OCI-LY1 (cell line): ENCODE results near the gene CKS2.

ENCODE experiments used
- H2AFZ ChIP-seq: fragments of 200-600 bp; sonication (generic), shearing (Covaris generic); 2 replicates; pipeline ENCODE4 v1.6.0; 2014; ENCODE audit warnings: antibody characterized with exemption, mild to moderate bottlenecking, low read length
- H3F3A ChIP-seq: fragments of 200-600 bp; sonication (generic), shearing (Covaris generic); 2 replicates; pipeline ENCODE4 v1.6.0; 2014; ENCODE audit warnings: mild to moderate bottlenecking, antibody characterized with exemption, low read length, moderate library complexity; ENCODE audit not compliant: insufficient read depth
- H3K27ac ChIP-seq: fragments of 200-600 bp; sonication (generic); 2 replicates; pipeline ENCODE4 v1.5.1; 2014; ENCODE audit warnings: low read length, mixed run types, mild to moderate bottlenecking, low read depth; ENCODE audit not compliant: poor library complexity, severe bottlenecking
- H3K27me3 ChIP-seq: fragments of 200-600 bp; sonication (generic); 2 replicates; pipeline ENCODE4 v1.6.0; 2014; ENCODE audit warnings: antibody characterized with exemption, mild to moderate bottlenecking, low read length, moderate library complexity; ENCODE audit not compliant: insufficient read depth
- H3K36me3 ChIP-seq: fragments of 200-600 bp; sonication (generic); 2 replicates; pipeline ENCODE4 v1.6.1; 2014; ENCODE audit warnings: mild to moderate bottlenecking, antibody characterized with exemption, low read length, moderate library complexity, mixed read lengths; ENCODE audit not compliant: insufficient read depth
- H3K4me1 ChIP-seq: fragments of 200-600 bp; sonication (generic); 2 replicates; pipeline ENCODE4 v1.5.1; 2014; ENCODE audit warnings: mild to moderate bottlenecking, low read length, moderate library complexity; ENCODE audit not compliant: insufficient read depth, severe bottlenecking
- H3K4me2 ChIP-seq: fragments of 200-600 bp; sonication (generic), shearing (Covaris generic); 2 replicates; pipeline ENCODE4 v1.6.1; 2014; ENCODE audit warnings: low read length
- H3K4me3 ChIP-seq: fragments of 200-600 bp; sonication (generic); 2 replicates; pipeline ENCODE4 v1.5.1; 2014; ENCODE audit warnings: low read length, low read depth, mild to moderate bottlenecking, mixed read lengths; ENCODE audit not compliant: poor library complexity, severe bottlenecking
- H3K79me2 ChIP-seq: fragments of 200-600 bp; shearing (Covaris generic); 2 replicates; pipeline ENCODE4 v1.6.1; 2016; ENCODE audit warnings: mixed run types, low read length, mixed read lengths; ENCODE audit not compliant: insufficient read depth
- H3K9ac ChIP-seq: fragments of 200-600 bp; sonication (generic), shearing (Covaris generic); 2 replicates; pipeline ENCODE4 v1.6.1; 2014; ENCODE audit warnings: mild to moderate bottlenecking, low read length, mixed read lengths
- H3K9me2 ChIP-seq: fragments of 200-600 bp; sonication (generic), shearing (Covaris generic); 2 replicates; pipeline ENCODE4 v1.6.1; 2014; ENCODE audit warnings: low read depth, mild to moderate bottlenecking, low read length, mixed read lengths
- H3K9me3 ChIP-seq: fragments of 200-600 bp; shearing (Covaris generic); 2 replicates; pipeline ENCODE4 v1.6.1; 2014; ENCODE audit warnings: low read length, mixed read lengths
- H4K20me1 ChIP-seq: fragments of 200-600 bp; sonication (generic), shearing (Covaris generic); 2 replicates; pipeline ENCODE4 v1.6.0; 2016; ENCODE audit warnings: mild to moderate bottlenecking, low read length; ENCODE audit not compliant: insufficient read depth
- EZH2 ChIP-seq: fragments of 200-600 bp; sonication (generic), shearing (Covaris generic); IDR thresholded peaks from 2 replicates; pipeline ENCODE4 v1.8.0; 2017; ENCODE audit warnings: borderline replicate concordance, mixed run types, mild to moderate bottlenecking, antibody characterized with exemption, low read length, moderate library complexity, mixed read lengths
- TF ChIP-seq, protein P1 (sequence below): fragments of 200-600 bp; sonication (generic), shearing (Covaris generic); IDR thresholded peaks from 2 replicates; pipeline ENCODE4 v1.5.1; 2017; ENCODE audit warnings: mild to moderate bottlenecking, antibody characterized with exemption, low read length, moderate library complexity, mixed read lengths

Gene CKS2

DNA sequence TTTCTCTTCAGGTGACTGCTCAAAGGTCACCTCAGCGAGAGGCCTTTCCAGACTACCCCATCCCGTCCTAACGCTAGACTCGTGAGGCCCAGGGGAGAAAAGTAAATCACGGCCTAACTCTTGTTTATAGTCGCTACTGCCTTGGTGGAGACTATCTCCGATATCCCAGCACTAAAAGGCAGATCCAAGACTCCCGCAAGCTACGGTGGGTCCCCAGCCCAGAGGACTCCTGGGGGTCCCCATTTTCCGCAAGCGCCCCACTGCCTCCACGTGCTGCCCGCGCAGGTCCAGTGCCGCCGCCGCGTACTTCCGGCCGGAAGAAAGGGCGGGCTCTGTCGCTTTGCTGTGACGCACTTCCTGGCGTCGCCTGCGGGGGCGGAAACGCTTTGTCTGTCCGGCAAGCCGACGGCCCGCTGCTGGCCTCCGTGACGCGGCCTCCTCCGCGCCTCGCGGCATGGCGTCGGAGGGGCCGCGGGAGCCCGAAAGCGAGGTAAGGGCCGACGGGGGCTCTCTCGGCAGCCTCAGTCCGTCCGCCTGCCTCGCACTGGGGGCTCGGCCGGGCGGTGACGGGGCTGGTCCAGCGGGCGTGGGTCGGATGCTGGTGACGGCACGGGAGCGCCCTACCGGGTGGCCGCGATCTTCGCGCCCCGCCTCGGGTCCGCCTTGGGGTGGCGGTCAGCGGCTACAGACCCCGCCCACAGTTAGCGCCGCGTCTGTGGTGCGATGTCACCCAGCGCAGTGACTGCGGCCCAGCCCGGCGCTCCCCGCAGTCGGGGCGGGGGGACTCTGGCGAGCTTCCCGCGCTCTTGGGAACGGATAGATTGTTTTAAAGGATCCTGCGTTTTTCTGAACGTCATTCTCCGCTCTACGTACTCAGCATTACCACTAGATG lies 7.4 kb downstream of the CKS2 start, which contains the start of gene SECISBP2:
TSS of gene SECISBP2 (plus strand) at position 378 of the 892 bp plus-strand sequence. CDS start at position 455, 77 bp downstream.
- H3K4me2 ChIP-seq: peak within 1 kb of the TSS; percentile 99
- no peaks in the 10 kb centered on the region for H4K20me1 ChIP-seq
- no peak for TF ChIP-seq EZH2
- TF ChIP-seq, protein P1, sequence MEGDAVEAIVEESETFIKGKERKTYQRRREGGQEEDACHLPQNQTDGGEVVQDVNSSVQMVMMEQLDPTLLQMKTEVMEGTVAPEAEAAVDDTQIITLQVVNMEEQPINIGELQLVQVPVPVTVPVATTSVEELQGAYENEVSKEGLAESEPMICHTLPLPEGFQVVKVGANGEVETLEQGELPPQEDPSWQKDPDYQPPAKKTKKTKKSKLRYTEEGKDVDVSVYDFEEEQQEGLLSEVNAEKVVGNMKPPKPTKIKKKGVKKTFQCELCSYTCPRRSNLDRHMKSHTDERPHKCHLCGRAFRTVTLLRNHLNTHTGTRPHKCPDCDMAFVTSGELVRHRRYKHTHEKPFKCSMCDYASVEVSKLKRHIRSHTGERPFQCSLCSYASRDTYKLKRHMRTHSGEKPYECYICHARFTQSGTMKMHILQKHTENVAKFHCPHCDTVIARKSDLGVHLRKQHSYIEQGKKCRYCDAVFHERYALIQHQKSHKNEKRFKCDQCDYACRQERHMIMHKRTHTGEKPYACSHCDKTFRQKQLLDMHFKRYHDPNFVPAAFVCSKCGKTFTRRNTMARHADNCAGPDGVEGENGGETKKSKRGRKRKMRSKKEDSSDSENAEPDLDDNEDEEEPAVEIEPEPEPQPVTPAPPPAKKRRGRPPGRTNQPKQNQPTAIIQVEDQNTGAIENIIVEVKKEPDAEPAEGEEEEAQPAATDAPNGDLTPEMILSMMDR: no peak; the same call in 1 of the 2 replicates
- peak within 1 kb of the TSS; percentile 92 for H3K27ac ChIP-seq
- peaks cover 72% of the 10 kb centered on the region for H3K4me1 ChIP-seq
- H3K36me3 ChIP-seq: peaks cover 71% of the 10 kb centered on the region
- H3K9me2 ChIP-seq: no peaks in the 10 kb centered on the region
- H3K79me2 ChIP-seq: peaks cover 64% of the 10 kb centered on the region
- H3K9me3 ChIP-seq: no peaks in the 10 kb centered on the region
- no peaks in the 10 kb centered on the region for H3K27me3 ChIP-seq
- H3K4me3 ChIP-seq: peak within 1 kb of the TSS; percentile 76
- peak within 1 kb of the TSS; percentile 78; the same call in 1 of the 2 replicates for H2AFZ ChIP-seq
- H3K9ac ChIP-seq: peak within 1 kb of the TSS; percentile 97
- peaks cover 22% of the 10 kb centered on the region for H3F3A ChIP-seq

- TF ChIP-seq, protein P1: peak; percentile 79; the same call in 1 of the 2 replicates
- no peak for TF ChIP-seq EZH2
- Histone ChIP-seq H3K9ac (peak overlapping the region; percentile 97), H3K4me1 (peaks cover 63% of the 10 kb centered on the region), H3K4me3 (peak overlapping the region; percentile 76), H3K9me3 (no peaks in the 10 kb centered on the region), H3K27ac (peak overlapping the region; percentile 92), H3K79me2 (peaks cover 59% of the 10 kb centered on the region), H3K36me3 (peaks cover 63% of the 10 kb centered on the region), H4K20me1 (no peaks in the 10 kb centered on the region), H3K27me3 (no peaks in the 10 kb centered on the region), H3F3A (peaks cover 22% of the 10 kb centered on the region), H3K4me2 (peak overlapping the region; percentile 99), H3K9me2 (no peaks in the 10 kb centered on the region), H2AFZ (peak overlapping the region; percentile 78; the same call in 1 of the 2 replicates)
Observed at GRCh38 chr9:89319015-89319905, 8.3 kb downstream of the CKS2 start.

- Histone ChIP-seq H3K79me2 (peaks cover 43% of the 10 kb centered on the region), H3K36me3 (peaks cover 49% of the 10 kb centered on the region), H4K20me1 (no peaks in the 10 kb centered on the region), H3K9ac (no peak overlapping the region), H3F3A (no peaks in the 10 kb centered on the region), H3K9me3 (no peaks in the 10 kb centered on the region), H3K27ac (no peak overlapping the region), H3K4me2 (no peak overlapping the region), H3K4me3 (no peak overlapping the region), H3K27me3 (no peaks in the 10 kb centered on the region), H3K9me2 (no peaks in the 10 kb centered on the region), H2AFZ (no peak overlapping the region), H3K4me1 (peaks cover 23% of the 10 kb centered on the region)
- TF ChIP-seq, protein P1: no peak
- no peak for TF ChIP-seq EZH2
Observed at GRCh38 chr9:89323390-89323789, 12.4 kb downstream of the CKS2 start.
